GM18499 (cell line): ENCODE data around the gene ATP5F1E.

Experiments
- ATAC-seq: cut with Tn5 transposase; IDR thresholded peaks from one replicate; pipeline ENCODE4 v1.9.1; 2021; ENCODE audit warnings: moderate number of reproducible peaks; ENCODE audit not compliant: insufficient read depth, unreplicated experiment

ATP5F1E gene

DNA sequence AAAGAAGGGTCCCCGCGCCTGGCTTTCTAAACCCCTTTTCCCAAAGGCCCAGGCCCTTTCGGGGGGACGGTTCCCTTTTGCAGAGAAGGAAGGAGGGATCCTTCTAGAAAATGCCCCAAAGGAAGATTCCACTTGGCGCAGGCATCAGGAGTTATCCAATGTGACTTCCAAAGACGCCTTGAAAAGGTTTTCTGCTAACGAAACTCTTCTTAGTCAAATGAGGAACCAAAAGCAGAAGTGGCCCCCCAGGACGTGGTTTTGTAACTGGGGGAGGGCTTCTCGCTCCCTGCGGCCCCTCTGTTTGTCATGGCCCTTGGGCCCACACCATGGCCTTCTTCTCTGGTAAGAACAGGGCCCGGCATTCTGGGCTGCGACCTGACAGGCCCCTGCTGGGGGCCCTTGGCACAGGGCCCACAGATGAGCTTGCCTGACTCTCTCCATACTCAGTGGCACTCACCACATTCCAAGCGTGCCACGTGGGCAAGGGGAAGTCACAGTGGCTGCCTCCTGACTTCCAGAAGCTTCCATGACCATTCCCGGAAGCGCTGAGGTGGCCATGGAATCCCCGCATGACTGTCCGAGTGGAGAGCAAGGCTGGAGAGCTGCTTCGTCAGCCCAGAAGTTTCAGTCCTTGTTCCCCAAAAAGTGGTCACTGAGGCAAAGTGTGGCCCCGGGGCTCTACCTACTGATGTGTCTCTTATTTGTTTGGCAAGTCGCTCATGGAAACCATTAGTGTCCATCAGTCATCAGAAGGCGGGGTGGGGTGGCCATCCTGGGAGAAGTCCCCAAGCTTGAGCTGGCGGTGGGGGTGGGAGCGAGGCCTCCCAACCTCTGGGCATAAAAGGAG lies 24.2 kb downstream of the ATP5F1E start:
- peak; percentile 25 for ATAC-seq

DNA sequence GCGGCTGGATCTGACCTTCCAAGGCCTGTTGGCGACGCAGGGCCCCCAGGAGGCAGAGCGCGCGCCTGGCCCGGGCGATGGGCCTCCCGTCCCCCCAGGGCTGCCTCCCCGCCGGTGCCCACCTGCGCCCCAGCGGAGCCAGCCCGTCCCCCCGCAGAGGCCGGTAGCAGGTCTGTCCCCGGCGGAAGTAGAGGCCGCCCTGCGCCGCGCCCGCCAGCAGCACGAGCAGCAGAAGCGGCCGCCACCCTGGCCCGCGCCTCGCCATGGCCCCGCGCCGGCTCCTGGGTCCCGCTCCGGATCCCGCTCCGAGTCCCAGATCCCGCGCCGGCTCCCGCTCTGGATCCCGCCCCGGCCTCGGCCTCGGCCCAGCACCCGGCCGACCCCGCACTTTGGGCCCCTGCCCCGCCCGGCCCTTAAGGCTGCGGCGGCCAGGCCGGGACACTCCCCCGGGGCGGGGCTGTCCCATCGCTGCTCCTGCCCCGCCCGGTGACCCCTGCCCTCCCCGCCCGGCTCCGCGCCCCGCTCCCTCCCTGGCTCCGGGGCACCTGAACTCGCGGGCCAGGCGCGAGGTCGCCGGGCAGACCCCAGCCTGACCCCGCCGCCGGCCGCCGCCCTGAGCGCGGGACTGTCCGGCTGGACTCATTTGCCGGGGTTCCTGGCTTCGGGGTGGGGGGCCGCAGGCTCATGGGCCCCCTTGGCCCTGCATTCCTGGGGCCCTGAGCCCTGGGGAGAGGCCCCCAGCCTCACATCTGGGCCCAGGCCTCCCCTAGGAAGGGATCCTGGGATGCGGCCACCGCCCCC lies 25.1 kb downstream of the ATP5F1E start, which contains the start of gene CTSZ:
Gene CTSZ (minus strand): TSS at position 391 of the 801 bp plus-strand sequence. CDS start 126 bp downstream, at position 265.
- ATAC-seq: no peak

DNA sequence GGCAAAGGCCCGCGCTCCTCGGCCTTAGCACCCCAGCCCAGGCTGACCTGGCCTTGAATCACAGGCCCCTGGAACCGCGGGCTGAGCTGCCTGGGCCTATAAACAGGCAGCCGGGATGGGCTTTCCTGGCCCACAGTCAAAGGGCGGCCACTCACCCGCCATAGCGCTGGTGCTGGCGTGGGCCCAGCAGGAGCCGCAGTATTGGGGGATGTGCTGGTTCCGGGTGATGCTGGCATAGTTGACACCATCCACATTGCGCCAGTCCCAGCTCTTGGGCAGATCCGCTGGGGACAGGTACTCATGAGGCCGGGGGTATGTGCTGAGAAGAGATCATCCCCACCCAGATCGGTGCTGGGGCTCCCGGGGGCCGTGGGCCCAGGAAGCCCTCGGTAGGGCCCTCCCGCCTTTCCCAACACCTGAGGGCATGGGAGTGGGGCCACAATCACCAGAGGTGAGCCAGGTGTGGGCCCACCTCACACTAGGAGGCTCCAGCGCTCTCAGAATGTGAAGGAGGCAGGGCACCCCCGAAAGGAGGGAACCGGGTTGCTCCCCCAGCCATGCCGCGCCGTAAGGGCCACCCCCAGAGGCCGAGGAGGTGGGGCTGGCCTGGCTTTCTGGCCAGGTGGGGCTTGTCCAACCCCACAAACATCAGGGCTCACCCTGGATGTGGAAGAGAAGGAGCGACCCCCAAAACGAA lies 25.8 kb downstream of the ATP5F1E start:
- ATAC-seq: no peak

DNA sequence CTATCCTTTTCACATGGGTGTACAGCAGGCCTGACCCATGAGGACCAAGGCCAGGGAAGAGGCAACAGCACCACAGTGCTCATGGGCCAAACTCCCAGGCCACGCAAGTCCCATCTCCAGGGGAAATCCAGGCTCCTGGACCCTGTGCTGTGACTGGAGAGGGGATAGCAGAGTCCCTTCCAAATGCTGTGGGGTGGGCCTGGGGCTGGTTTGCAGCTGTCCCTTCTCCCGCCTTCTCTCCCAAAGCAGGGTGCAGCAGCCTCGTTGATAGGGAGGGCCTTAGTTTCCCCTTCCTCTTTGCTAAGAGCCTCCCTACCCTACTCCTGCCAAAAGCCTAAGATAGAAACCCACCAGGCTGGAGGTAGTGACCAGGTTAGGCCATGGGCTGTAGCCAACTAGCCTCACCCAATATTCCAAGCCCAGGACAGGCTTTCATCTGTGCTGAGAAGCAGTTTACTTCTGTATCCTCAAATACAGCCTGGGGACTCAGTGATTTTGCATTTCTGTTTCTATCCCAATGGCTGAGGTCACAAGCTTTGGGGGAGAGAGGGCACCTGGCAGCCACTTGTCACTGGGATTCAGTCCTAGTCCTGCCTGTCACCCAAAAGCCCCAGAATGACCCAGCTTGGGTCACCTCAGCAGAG lies 26.5 kb downstream of the ATP5F1E start:
- no peak for ATAC-seq

- ATAC-seq: peak; percentile 32
These were observed 27.2 kb downstream of the ATP5F1E start for GRCh38 chr20:59004763-59005522.

GRCh38 chr20:59004493-59004762 lies 27.7 kb downstream of the ATP5F1E start:
- no peak for ATAC-seq

GRCh38 chr20:59003836-59004492 lies 28.2 kb downstream of the ATP5F1E start:
- no peak for ATAC-seq

DNA sequence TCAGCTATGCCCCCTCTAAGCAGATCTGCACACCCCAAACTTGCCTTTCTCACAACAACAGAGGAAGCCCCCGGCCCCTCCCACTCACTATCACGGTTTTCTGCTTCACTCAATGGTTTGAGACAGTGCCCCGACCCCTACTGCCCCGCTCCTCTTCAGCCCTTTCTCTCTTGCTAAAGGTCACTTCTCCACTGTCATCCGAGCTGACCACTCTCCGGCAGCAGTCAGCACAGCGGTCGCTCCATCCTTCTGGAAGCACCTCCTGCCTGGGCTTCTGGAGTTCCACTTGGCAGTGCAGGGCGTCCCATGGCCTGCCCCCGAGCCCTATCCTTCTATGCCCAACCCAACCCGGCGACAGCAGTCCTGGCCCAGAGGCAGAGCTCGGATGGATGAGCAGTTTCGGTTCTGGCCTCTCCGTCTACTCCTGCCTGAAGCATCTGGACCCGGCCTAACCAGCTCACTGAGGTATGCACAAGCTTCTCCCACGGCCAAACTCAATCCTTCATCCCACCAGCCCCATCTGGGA lies 29.2 kb downstream of the ATP5F1E start:
- no peak for ATAC-seq

GRCh38 chr20:59002388-59002787 lies 29.7 kb downstream of the ATP5F1E start:
- no peak for ATAC-seq

DNA sequence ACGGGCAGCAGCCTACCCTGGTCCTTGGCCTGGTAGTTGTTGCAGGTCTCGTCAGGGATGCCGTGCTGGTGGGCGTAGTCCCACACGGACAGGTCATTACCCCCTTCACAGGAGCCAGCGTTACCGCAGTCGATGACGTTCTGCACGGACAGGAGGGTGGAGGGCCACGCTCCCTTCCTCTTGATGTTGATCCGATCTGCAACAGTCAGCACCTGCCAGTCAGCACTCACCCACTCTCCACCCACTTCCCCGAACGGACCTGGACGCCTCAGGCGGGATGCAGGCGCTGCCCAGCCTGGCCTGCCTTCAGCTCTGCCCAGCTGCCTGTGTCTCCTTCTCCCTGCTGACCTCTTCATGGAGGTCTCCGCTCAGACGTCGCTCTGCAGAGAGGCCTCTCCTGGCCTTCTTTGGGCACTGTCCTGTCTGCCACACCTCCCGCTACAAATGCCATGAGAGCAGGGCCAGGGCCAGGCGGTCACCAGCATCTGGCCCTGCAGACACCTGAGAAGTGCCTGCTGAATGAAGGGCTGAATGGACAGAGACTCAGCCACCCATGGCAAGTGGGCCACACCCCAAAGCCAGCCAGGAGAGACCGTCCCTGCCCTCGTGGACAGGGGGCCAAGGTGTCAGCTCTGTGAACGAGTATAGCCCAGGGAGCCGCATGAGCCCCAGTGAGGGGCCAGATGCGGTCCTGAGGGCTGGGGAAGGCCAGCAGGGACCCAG lies 30.5 kb downstream of the ATP5F1E start:
- ATAC-seq: no peak

DNA sequence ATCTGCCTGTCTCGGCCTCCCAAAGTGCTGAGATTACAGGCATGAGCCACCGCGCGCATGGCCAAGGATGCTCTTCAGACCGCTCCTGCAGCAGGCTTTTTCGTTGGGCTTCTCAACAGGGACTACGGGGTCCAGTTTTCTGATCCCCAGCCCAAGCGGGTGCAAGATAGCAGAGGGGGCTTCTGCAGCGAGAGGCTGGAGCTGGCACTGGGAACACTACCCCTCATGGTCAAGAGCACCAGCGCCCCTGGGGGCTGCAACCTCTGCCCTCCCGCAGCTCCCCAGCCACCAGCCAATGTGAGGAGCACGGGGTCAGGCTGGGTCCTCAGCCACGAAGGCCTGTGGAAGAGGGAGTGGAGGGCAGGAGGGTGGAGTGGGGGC lies 31.1 kb downstream of the ATP5F1E start:
- ATAC-seq: no peak

GRCh38 chr20:59000326-59000725 lies 31.8 kb downstream of the ATP5F1E start:
- ATAC-seq: no peak

- ATAC-seq: no peak
These were observed 33.5 kb downstream of the ATP5F1E start for GRCh38 chr20:58998656-58999055.

DNA sequence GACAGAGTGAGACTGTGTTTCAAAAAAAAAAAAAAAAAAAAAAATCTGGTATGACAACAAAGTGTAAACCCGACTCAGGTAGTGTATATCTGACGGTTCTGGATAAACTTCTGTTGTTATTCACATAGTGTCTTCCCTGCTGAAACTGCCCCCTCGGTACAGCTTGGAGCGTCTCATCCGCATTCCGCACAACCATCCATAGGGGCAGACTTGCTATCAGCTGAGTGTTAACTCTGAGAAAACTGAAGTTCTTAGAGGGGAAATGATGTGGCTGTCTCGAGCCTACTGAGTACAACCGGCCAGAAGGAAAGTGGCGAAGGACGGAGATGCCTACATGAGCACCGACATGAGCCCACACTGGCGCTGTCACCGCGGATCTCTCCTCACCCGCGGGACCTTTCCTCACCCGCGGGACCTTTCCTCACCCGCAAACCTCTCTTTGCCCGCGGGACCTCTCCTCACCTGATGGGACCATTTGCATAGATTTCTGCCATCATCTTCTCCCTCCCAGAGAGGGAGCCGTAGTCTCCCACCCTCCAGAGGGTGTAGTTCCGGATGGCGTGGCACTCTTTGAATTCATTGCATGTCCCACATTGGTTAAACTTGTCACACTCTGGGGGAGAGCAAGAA lies 34.9 kb downstream of the ATP5F1E start:
- no peak for ATAC-seq

GRCh38 chr20:58996226-58996611 lies 35.9 kb downstream of the ATP5F1E start:
- ATAC-seq: no peak

DNA sequence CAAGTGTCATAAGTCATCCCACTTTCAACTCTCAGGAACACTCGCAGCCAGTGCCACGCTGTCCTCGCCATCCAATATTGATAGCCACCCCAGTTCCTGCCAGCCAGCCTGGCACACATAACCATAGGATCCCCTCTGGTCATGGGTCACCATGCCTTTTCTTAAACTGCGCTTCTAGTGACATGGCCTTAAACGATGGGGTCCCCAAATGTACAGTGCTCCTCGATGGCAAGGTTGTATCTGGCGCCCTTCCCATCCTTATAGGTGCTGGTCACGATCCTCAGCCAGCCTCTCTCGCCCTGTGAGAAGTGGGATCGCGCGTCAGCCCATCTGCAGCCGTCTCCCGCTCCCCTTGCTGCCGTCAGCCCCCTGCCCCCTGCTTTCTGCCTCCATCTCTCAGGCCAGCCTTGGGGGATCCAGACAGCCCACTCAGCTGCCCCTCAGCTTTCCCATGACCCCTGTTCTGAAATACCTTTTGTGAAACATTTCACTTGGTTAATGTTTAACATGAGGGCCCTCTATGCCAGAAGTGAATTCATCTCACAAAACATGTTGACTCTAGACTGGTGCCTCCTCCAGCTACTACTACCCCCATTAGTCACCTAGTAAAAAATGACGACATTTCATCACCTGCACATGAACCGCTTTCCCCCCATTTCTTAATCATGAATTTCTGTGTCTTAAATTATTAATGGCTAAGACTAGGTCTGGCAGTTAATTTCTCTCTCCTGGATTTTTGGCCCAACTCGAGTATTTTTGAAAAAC lies 36.5 kb downstream of the ATP5F1E start:
- ATAC-seq: no peak

- ATAC-seq: no peak
These were observed 37.6 kb downstream of the ATP5F1E start for GRCh38 chr20:58994390-58995159.
